Duodenal mucosa (tissue), 2 donors: Measurements from ENCODE around the gene CGNL1.

ENCODE experiments used
- H3K27ac ChIP-seq: one replicate; pipeline ENCODE4 v1.7.0; 2013; ENCODE audit warnings: low read depth, low read length
- H3K27me3 ChIP-seq, 2 donors: one replicate each; pipeline ENCODE4 v1.7.0; 2013; ENCODE audit warnings: low read length in 2 of 2, control low read depth in 1 of 2; ENCODE audit not compliant: insufficient read depth in 2 of 2, control insufficient read depth in 1 of 2
- H3K36me3 ChIP-seq, 2 donors: one replicate each; pipeline ENCODE4 v1.7.0; 2013; ENCODE audit warnings: low read length in 2 of 2, control low read depth in 1 of 2; ENCODE audit not compliant: insufficient read depth in 2 of 2, control insufficient read depth in 1 of 2
- H3K4me1 ChIP-seq, 2 donors: one replicate each; pipeline ENCODE4 v1.7.0; 2013; ENCODE audit warnings: low read length in 2 of 2, control low read depth in 1 of 2; ENCODE audit not compliant: insufficient read depth in 2 of 2, control insufficient read depth in 1 of 2
- H3K4me3 ChIP-seq, 2 donors: one replicate each; pipeline ENCODE4 v1.7.0; 2013; ENCODE audit warnings: low read length in 2 of 2, low read depth in 1 of 2
- H3K9ac ChIP-seq, 2 donors: one replicate each; pipeline ENCODE4 v1.7.0; 2013; ENCODE audit warnings: low read length in 2 of 2, low read depth in 1 of 2
- H3K9me3 ChIP-seq, 2 donors: one replicate each; pipeline ENCODE4 v1.7.0; 2013; ENCODE audit warnings: low read length in 2 of 2, control low read depth in 1 of 2; ENCODE audit not compliant: control insufficient read depth in 1 of 2

The CGNL1 gene

DNA sequence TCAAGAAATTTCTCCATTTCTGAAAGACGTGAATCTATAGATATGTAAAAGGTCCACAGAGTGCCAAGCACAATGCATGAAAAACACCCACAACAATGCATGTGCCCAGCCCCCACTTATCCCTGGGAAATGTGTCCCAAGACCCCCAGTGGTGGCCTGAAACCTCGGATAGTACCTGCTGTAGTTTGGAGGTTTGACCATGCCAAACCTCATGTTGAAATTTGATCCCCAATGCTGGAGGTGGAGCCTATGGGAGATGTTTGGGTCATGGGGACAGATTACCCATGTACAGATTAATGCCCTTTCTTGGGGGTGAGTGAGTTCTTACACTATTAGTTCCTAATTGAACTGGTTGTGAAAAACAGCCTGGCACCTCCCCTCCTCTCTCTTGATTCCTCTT is 194.0 kb downstream of the CGNL1 start:
- Histone ChIP-seq H3K4me3 (no peak overlapping the region), H3K27ac (no peak overlapping the region), H3K36me3 (no peaks in the 10 kb centered on the region), H3K27me3 (no peaks in the 10 kb centered on the region), H3K9me3 (no peaks in the 10 kb centered on the region), H3K4me1 (peaks cover 3 to 4% of the 10 kb centered on the region in 2 donors), H3K9ac (no peak overlapping the region)

DNA sequence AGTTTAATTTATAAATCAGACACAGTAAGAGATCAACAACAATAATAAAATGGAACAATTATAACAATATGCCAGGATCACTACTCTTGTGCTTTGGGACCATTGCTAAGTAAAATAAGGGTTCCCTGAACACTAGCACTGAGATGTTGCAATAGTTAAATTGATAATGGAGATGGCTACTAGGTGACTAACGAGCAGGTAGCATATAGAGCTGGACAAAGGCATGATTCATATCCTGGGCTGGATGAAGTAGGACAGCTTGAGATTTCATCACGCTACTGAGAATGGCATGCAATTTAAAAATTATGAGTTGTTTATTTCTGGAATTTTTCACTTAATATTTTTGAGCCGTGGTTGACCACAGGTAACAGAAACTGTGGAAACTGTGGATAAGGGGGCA is 194.7 kb downstream of the CGNL1 start:
- no peaks in the 10 kb centered on the region for H3K27me3 ChIP-seq
- no peaks in the 10 kb centered on the region for H3K36me3 ChIP-seq
- H3K4me1 ChIP-seq, result no peaks in the 10 kb centered on the region
- H3K4me3 ChIP-seq, result no peak overlapping the region
- H3K9ac ChIP-seq, result no peak overlapping the region
- H3K27ac ChIP-seq, result no peak overlapping the region
- H3K9me3 ChIP-seq, result no peaks in the 10 kb centered on the region

DNA sequence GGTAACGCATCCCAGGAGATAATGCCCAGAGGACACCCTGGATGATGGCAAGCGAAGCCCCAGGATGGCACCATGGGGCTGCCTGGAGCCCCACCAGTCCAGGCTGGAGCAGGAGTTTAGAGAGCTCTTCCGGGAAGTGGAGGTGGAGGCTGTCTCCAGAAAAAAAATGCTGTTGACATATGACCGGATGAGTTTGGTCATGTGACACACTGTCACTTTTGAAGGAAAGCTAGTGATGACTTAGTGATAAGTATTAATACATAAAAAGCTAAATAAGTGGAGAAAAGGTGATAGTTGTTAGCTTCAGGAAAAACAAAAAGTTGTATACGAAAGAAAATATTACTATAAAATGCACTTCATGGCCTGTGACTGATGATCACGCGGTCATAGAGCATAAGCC is 195.4 kb downstream of the CGNL1 start:
- Histone ChIP-seq H3K27ac (no peak overlapping the region), H3K36me3 (no peaks in the 10 kb centered on the region), H3K4me1 (no peaks in the 10 kb centered on the region), H3K27me3 (no peaks in the 10 kb centered on the region), H3K9me3 (no peaks in the 10 kb centered on the region), H3K9ac (no peak overlapping the region), H3K4me3 (no peak overlapping the region)

DNA sequence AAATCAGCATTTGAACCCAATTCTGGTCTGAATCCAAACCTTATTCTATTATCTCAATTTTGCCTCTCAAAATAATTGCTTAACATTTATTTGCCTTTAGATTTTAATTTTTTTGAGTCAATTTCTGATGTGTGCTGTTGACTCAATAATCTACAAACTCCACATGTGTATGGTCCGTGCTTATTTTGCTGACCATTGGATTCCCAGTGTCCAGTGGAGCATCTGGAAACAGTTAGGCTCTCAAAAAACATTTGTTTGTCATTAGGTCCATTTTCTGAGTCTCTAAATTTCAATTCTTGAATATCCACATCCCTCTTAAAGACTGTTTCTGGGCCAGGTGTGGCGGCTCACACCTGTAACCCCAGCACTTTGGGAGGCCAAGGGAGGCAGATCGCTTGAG is 196.2 kb downstream of the CGNL1 start:
- Histone ChIP-seq H3K9me3 (no peaks in the 10 kb centered on the region), H3K27me3 (no peaks in the 10 kb centered on the region), H3K27ac (no peak overlapping the region), H3K36me3 (no peaks in the 10 kb centered on the region), H3K9ac (no peak overlapping the region), H3K4me1 (no peaks in the 10 kb centered on the region), H3K4me3 (no peak overlapping the region)

DNA sequence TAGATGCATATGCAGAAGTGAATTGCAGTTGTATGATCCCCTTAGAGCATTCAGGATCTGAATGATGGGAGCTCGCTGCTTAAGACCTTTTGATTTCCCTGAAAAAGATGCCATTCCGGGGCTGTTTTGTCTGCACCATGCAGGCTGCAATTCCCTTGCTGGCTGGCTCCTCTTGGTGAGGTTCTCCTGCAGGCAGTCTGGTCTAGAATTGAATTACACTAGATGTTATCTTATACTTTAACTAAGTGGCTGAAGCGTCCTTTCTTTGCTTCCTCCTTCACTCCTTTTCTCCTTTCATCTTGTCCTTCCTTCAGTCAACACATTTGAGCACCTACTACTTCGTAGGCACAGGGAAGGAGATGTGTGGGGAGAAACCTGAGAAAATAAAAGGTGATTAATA is 196.8 kb downstream of the CGNL1 start:
- Histone ChIP-seq H3K36me3 (no peaks in the 10 kb centered on the region), H3K9me3 (no peaks in the 10 kb centered on the region), H3K4me3 (no peak overlapping the region), H3K9ac (no peak overlapping the region), H3K4me1 (peaks cover 4% of the 10 kb centered on the region in 2 donors), H3K27me3 (no peaks in the 10 kb centered on the region), H3K27ac (no peak overlapping the region)

DNA sequence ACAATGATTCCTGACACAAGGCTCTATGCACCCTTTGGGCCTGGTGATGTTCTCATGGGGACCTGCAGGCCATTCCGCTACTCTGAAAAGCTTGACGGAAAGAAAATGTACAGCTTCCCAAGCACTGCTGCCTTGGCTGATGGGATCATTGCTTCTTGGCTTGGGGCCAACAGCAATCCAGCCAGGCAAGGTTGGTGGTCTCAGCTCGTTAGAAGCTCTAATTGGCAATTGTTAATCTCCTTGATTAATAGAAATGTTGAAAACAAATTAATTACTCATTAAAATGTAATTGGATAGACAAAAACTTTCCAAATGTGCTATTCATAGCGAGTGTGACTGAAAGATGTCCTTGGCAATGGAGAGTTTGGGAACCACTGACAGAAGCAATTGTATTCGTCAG is 199.1 kb downstream of the CGNL1 start:
- no peak overlapping the region for H3K9ac ChIP-seq
- H3K4me3 ChIP-seq, result no peak overlapping the region
- no peaks in the 10 kb centered on the region for H3K9me3 ChIP-seq
- no peaks in the 10 kb centered on the region for H3K36me3 ChIP-seq
- no peak overlapping the region for H3K27ac ChIP-seq
- H3K4me1 ChIP-seq, result peaks cover 20 to 24% of the 10 kb centered on the region in 2 donors
- no peaks in the 10 kb centered on the region for H3K27me3 ChIP-seq

DNA sequence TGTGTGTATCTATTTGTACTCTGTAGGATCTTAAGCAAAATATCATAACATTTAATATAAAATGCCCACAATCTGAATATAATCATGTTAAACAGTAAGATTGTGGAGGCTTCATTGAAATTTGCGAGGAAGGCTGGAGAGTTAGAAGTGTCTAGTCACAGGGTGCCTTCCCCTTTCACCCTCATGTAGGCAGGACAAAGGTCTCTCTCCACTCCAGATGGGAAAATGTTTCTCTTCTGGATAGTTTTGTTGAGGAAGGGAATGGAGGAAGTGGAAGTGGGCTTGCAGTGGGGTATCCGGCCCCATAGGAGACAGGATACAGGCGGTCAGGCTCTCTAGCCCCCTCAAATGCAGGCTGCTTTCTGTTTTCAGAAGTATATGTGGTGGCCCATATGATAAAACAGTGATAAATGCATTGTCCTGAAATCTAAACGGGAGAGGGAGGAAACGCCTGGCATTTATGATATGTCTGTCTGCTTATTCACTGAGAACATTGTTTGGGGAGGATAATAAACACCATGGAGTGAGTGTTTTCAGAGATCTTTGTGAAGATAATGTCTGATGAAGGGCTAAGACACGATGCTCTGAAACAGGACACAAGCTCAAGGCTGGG is 202.1 kb downstream of the CGNL1 start:
- Histone ChIP-seq H3K9ac (no peak overlapping the region), H3K27ac (no peak overlapping the region), H3K4me1 (peaks cover 38 to 43% of the 10 kb centered on the region in 2 donors), H3K36me3 (no peaks in the 10 kb centered on the region), H3K27me3 (no peaks in the 10 kb centered on the region), H3K9me3 (peaks cover 6 to 8% of the 10 kb centered on the region in 2 donors), H3K4me3 (no peak overlapping the region)

DNA sequence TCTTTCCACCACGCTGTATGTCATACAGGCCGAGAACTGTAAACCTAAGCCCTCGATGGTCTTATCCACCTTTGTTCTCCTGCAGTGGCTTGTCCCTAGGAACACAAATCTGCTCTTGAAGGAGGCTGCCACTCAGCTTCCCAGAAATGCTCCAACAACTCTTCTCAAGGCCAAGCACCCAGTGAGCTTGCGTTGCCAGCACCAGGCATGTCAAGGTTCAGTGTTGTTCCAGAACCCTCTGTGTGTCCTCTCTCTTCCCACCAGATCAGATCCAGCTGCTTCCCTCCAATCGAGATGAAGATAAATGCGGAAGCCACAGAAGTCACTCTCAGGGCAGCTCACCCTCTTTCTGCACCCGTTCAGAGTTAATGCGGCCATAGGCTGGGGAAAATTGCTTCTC is 204.1 kb downstream of the CGNL1 start:
- Histone ChIP-seq H3K27ac (no peak overlapping the region), H3K4me1 (peaks cover 38 to 43% of the 10 kb centered on the region in 2 donors), H3K9me3 (peaks cover 14 to 15% of the 10 kb centered on the region in 2 donors), H3K27me3 (no peaks in the 10 kb centered on the region), H3K4me3 (no peak overlapping the region), H3K36me3 (no peaks in the 10 kb centered on the region), H3K9ac (no peak overlapping the region)

DNA sequence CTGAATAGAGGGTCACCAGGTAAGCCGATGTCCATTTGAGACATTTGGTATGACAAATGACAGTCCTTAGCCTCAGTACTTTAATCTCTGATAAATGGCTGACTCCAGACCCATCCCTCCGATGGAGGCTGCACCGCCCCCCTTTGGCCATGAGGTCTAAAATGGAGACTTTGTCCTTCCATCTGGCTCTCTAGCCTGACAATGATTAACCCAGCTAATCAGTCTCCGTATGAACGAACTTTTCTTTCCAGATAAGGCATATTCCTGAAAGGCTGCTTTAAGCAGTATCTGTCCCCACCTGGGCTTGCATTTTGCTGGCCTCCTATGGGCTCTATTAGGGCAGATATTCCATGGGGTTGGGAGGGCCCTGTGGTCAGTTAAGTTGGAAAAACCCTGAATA is 204.6 kb downstream of the CGNL1 start:
- Histone ChIP-seq H3K9ac (no peak overlapping the region), H3K27me3 (no peaks in the 10 kb centered on the region), H3K36me3 (no peaks in the 10 kb centered on the region), H3K9me3 (peaks cover 14 to 15% of the 10 kb centered on the region in 2 donors), H3K4me3 (peak overlapping the region in 1 of 2 donors; percentile 0), H3K4me1 (peaks cover 38 to 43% of the 10 kb centered on the region in 2 donors), H3K27ac (no peak overlapping the region)

DNA sequence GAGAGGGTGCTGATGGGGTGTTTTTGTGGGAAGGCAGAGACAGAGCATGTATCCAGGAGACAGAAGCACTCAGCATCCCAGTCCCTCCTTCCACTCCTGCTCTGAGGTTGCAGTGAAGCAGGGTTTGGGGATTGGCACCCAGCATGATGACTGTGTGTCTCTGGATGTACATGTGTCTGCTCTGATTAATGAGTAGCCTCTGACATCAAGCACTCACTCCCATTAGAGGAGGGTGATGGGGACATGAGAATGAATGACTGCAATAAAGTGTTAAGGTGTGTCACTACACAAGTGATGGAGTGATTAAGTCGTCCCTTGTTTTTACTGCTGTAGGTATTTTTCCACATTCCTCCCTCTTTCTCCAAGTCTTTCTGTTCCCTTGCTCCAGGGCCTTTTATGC is 205.8 kb downstream of the CGNL1 start:
- Histone ChIP-seq H3K27ac (no peak overlapping the region), H3K4me1 (peaks cover 38 to 47% of the 10 kb centered on the region in 2 donors), H3K9me3 (peaks cover 14 to 15% of the 10 kb centered on the region in 2 donors), H3K4me3 (peak overlapping the region in 1 of 2 donors; percentile 32), H3K36me3 (no peaks in the 10 kb centered on the region), H3K27me3 (no peaks in the 10 kb centered on the region), H3K9ac (no peak overlapping the region)

DNA sequence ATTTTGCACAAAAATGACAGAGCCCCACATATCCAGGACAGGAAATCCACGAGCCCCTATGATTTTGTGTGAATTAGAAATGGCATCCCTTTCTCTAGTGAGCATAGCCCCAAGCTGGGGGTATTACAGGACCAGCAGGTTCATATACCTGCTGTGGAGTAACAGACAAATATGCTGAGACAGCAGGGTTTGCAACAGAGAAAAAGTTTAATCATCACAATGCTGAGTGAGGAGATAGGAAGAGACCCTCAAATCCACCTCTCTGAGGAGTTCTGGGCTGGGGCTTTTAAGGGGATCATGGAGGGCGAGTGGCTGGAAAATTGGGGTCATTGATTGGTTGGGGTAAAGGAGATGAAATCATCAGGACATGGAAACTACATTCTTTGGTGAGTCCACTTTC is 207.0 kb downstream of the CGNL1 start:
- Histone ChIP-seq H3K9me3 (peaks cover 14 to 15% of the 10 kb centered on the region in 2 donors), H3K27ac (no peak overlapping the region), H3K36me3 (no peaks in the 10 kb centered on the region), H3K9ac (no peak overlapping the region), H3K4me1 (peaks cover 33 to 41% of the 10 kb centered on the region in 2 donors), H3K4me3 (no peak overlapping the region), H3K27me3 (no peaks in the 10 kb centered on the region)
